ENCODE data around the gene PRKCE. TPM values are rescaled to one million over a fixed set of nuclear protein-coding genes. Genes with fewer than 3 reads are reported as not detected.
A peak's percentile ranks its signal among the peaks of the same experiment; 100 is the strongest.

PRKCE gene
- polyA plus RNA-seq, 1 of the 3 experiments (the other 2 are of a cell fraction): 16.3 TPM

GRCh38 chr2:46164529-46165301 is 513.2 kb downstream of the PRKCE start (continued):
- peak; percentile 89 for TF ChIP-seq MAX (IDR thresholded peaks at IDR 0.05; ENCODE audit: low read depth)
- no peak for TF ChIP-seq CTCF (IDR thresholded peaks at IDR 0.05)
- 0 out of 2 replicates have a peak, but pooled peaks have one; percentile 62 for TF ChIP-seq ZBTB33 (IDR thresholded peaks at IDR 0.05; ENCODE audit: borderline replicate concordance, low read depth)
- peak; percentile 51; the same call in 1 of the 2 replicates for TF ChIP-seq POLR2AphosphoS5 (IDR thresholded peaks at IDR 0.05; ENCODE audit: low read depth, low read length)
- TF ChIP-seq PBX3 (IDR thresholded peaks at IDR 0.05): peak; percentile 92

GRCh38 chr2:46165916-46166315 is 514.4 kb downstream of the PRKCE start:
- no peaks in the 10 kb centered on the region for H3K9me2 ChIP-seq
- 97% methylated on average over 9 of the region's 9 CpGs for WGBS (ENCODE audit: low lambda C conversion rate)
- H4K20me1 ChIP-seq (ENCODE audit: insufficient read depth): no peaks in the 10 kb centered on the region
- H3K9me3 ChIP-seq: no peaks in the 10 kb centered on the region
- no peak for DNase-seq
- ChIA-PET CTCF (interaction anchor here (2.2 kb wide), 1 partner anchor 18 kb away, joined by 6 read pairs; no protein-coding TSS in a partner anchor), POLR2A (no interaction called here)
- H3F3A ChIP-seq (replicated peaks; ENCODE audit: insufficient read depth): peaks cover 17% of the 10 kb centered on the region
- H3K27me3 ChIP-seq (ENCODE audit: insufficient read depth): no peaks in the 10 kb centered on the region
- peaks cover 3 to 6% of the 10 kb centered on the region in 2 experiments for H3K36me3 ChIP-seq (replicated peaks in 1 of 2; ENCODE audit: control insufficient read depth in 1 of 2, insufficient read depth in 2 of 2, low read length in 1 of 2)
- no peaks in the 10 kb centered on the region; the same call in 1 of the 2 replicates for H3K79me2 ChIP-seq (ENCODE audit: insufficient read depth)
- no peak overlapping the region for H3K9ac ChIP-seq
- H3K4me2 ChIP-seq: no peak overlapping the region
- H3K4me1 ChIP-seq (ENCODE audit: control insufficient read depth in 1 of 2, insufficient read depth in 2 of 2, low read depth in 1 of 2, low read length in 1 of 2): peaks cover 23 to 28% of the 10 kb centered on the region in 2 experiments
- TF ChIP-seq RFX5 (IDR thresholded peaks at IDR 0.05; ENCODE audit: low read length) (no peak), TEAD4 (IDR thresholded peaks at IDR 0.05; ENCODE audit: borderline replicate concordance, insufficient read depth) (no peak), NFIC (IDR thresholded peaks at IDR 0.05; ENCODE audit: borderline replicate concordance) (no peak), EZH2phosphoT487 (IDR thresholded peaks at IDR 0.05; ENCODE audit: borderline replicate concordance, low read depth) (no peak), TAF1 (IDR thresholded peaks at IDR 0.05; ENCODE audit: borderline replicate concordance, low read depth, low read length) (no peak), POLR2AphosphoS5 (IDR thresholded peaks at IDR 0.05; ENCODE audit: low read depth, low read length) (no peak), FOXM1 (IDR thresholded peaks at IDR 0.05; ENCODE audit: low read depth) (no peak), MEF2A (IDR thresholded peaks at IDR 0.05; ENCODE audit: borderline replicate concordance, low read depth) (no peak), RAD21 (IDR thresholded peaks at IDR 0.05; ENCODE audit: low read length) (no peak), GATA2 (CRISPR knock-in tag; IDR thresholded peaks at IDR 0.05) (no peak), TCF12 (IDR thresholded peaks at IDR 0.05) (no peak), USF1 (IDR thresholded peaks at IDR 0.05; ENCODE audit: borderline replicate concordance, low read depth) (no peak), RCOR1 (IDR thresholded peaks at IDR 0.05; ENCODE audit: low read length) (no peak), FOSL2 (IDR thresholded peaks at IDR 0.05; ENCODE audit: borderline replicate concordance, low read depth) (no peak)
- no peak overlapping the region; a peak in 1 of 4 replicates for H3K27ac ChIP-seq (ENCODE audit: low read depth in 2 of 2, low read length in 1 of 2)
- H3K4me3 ChIP-seq (ENCODE audit: low read depth in 2 of 2, low read length in 1 of 2): no peak overlapping the region
- no peak overlapping the region for H2AFZ ChIP-seq (ENCODE audit: low read depth)

Measured in SK-N-SH (cell line).